ENCODE measurements around the gene CTSD.

DNA sequence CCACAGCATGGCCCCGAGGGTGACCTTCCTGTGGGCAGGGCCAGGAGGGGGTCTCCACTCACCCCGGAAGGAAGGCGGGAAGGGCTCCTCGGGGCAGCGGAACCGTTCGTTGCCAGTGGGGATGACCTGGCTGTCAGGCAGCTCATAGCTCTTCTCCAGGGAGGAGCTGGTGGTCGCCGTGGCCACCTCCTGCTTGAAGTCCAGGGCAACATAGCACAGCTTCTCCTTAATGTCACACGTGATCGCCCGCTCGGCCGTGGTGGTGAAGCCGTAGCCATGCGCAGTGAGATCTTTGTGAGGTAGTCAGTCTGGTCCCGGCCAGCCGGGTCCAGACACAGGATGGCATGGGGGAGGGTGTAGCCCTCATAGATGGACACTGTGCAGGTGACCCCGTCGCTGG, 39.5 kb upstream of the CTSD start:
- TF ChIP-seq FOXM1 (IDR thresholded peaks at IDR 0.05; ENCODE audit: borderline replicate concordance) (no peak), SP1 (IDR thresholded peaks at IDR 0.05) (no peak), HDGF (IDR thresholded peaks at IDR 0.05; ENCODE audit: borderline replicate concordance) (no peak), BHLHE40 (IDR thresholded peaks at IDR 0.05; ENCODE audit: borderline replicate concordance) (no peak), FOXA1 (IDR thresholded peaks at IDR 0.05) (no peak)

Measured in HEK293T (cell line).